Kidney (tissue), 14 donors: ENCODE data around the gene PTGES3. TPM values are rescaled to one million over a fixed set of nuclear protein-coding genes. Genes with fewer than 3 reads are reported as not detected.

Experiments
- DNase-seq, 5 donors: peaks; one replicate each; pipeline ENCODE4 v3.0.0-alpha.2; 2013 to 2020
- FAIRE-seq: peaks from 2 replicates; lab custom pipeline; 2012; peaks lifted over from hg19 to GRCh38; lab: Jason Lieb, UNC
- H3K27ac ChIP-seq, 2 donors: one replicate each; pipeline ENCODE4 v1.7.0; 2013; ENCODE audit warnings: low read depth in 2 of 2, low read length in 2 of 2, inconsistent platforms in 1 of 2
- H3K27me3 ChIP-seq: one replicate; pipeline ENCODE4 v1.7.1; 2013; ENCODE audit warnings: low read length, inconsistent platforms; ENCODE audit not compliant: control insufficient read depth, insufficient read depth
- H3K36me3 ChIP-seq, 3 donors: one replicate each; pipeline versions ENCODE4 v1.7.0 to v1.7.1; 2013; ENCODE audit warnings: low read length in 3 of 3, control low read depth in 1 of 3, inconsistent platforms in 1 of 3; ENCODE audit not compliant: insufficient read depth in 3 of 3, control insufficient read depth in 2 of 3
- H3K4me1 ChIP-seq, 3 donors: one replicate each; pipeline versions ENCODE4 v1.7.0 to v1.7.1; 2013; ENCODE audit warnings: low read length in 3 of 3, inconsistent platforms in 1 of 3, low read depth in 1 of 3; ENCODE audit not compliant: control insufficient read depth in 2 of 3, insufficient read depth in 2 of 3
- H3K4me3 ChIP-seq, 3 donors: one replicate each; pipeline versions ENCODE4 v1.7.0 to v1.8.1; 2013; ENCODE audit warnings: low read length in 3 of 3, control low read depth in 1 of 3, inconsistent platforms in 1 of 3
- H3K9ac ChIP-seq, 3 donors: one replicate each; pipeline versions ENCODE4 v1.7.0 to v1.7.1; 2013; ENCODE audit warnings: low read length in 3 of 3, control low read depth in 1 of 3, inconsistent platforms in 1 of 3
- H3K9me3 ChIP-seq, 3 donors: one replicate each; pipeline versions ENCODE4 v1.7.0 to v1.7.1; 2013; ENCODE audit warnings: low read length in 3 of 3, control low read depth in 1 of 3, inconsistent platforms in 1 of 3; ENCODE audit not compliant: control insufficient read depth in 2 of 3, insufficient read depth in 1 of 3
- CTCF ChIP-seq: IDR thresholded peaks from 3 replicates; pipeline ENCODE4 v1.5.1; 2012; ENCODE audit warnings: mild to moderate bottlenecking, moderate library complexity, borderline replicate concordance; ENCODE audit not compliant: insufficient read depth; ENCODE audit errors: extremely low read depth
- intact Hi-C: fragments of 100-400 bp; cut with DNase I; formaldehyde crosslinking; loops from one replicate; pipeline ENCODE4 v1.11.1; 2022
- polyA plus RNA-seq: library from polyadenylated mRNA; stranded (reverse); fragments of 350-450 nt; fragmentation: Illumina TruSeq; extraction: RNeasy Lipid Tissue Mini Kit (QIAGEN cat#74804); gene quantifications from one replicate; pipeline ENCODE4 v1.2.3, GENCODE V29; 2014; ENCODE audit warnings: low read depth, low replicate concordance; ENCODE audit not compliant: insufficient read depth
- total RNA-seq: library from RNA; stranded (reverse); fragmentation: NEBNext Ultra II Directional; extraction: Animal tissue kit (Norgen Biotek cat#: 25700); gene quantifications from one replicate; pipeline ENCODE4 v1.2.1, GENCODE V29; 2021
- donor health status: control.
- donor health status: control.
- donor health status: control.
- donor health status: control.
- donor health status: control.
- donor health status: DM: yes; HTN: yes; CAD: no.
- donor health status: Normal renal cell carcinoma (clear cell type).

The PTGES3 gene
- total and polyA plus RNA-seq, 2 donors from 2014 or later = 186 to 207 TPM

- Histone ChIP-seq H3K4me3 (no peak overlapping the region), H3K9ac (no peak overlapping the region), H3K27me3 (no peaks in the 10 kb centered on the region), H3K36me3 (no peaks in the 10 kb centered on the region), H3K4me1 (no peaks in the 10 kb centered on the region), H3K27ac (no peak overlapping the region), H3K9me3 (no peaks in the 10 kb centered on the region)
- intact Hi-C loops = no loop called here
- no peak for TF ChIP-seq CTCF
- DNase-seq (peak in 1 of 5 donors; percentile 6), FAIRE-seq (no peak)
These were observed 7.4 kb upstream of the PTGES3 start for GRCh38 chr12:56695327-56696101.

DNA sequence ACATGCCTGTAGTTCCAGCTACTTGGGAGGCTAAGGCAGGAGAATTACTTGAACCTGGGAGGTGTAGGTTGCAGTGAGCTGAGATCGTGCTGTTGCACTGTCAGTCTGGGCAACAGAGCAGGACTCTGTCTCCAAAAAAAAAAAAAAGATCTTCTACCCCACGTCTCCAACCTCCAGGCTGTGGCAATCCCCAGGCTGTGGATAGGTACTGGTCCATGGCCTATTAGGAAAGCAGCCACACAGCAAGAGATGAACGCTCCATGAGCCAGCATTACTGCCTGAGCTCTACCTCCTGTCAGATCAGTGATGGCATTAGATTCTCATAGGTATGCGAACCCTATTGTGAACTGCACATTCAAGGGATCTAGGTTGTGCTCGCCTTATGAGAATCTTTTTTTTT, 6.1 kb upstream of the PTGES3 start:
- Histone ChIP-seq H3K4me1 (no peaks in the 10 kb centered on the region), H3K27ac (no peak overlapping the region), H3K4me3 (no peak overlapping the region), H3K36me3 (no peaks in the 10 kb centered on the region), H3K9ac (no peak overlapping the region), H3K27me3 (no peaks in the 10 kb centered on the region), H3K9me3 (no peaks in the 10 kb centered on the region)
- intact Hi-C loops = no loop called here
- TF ChIP-seq CTCF = no peak
- DNase-seq = peak in 1 of 5 donors; percentile 6
- FAIRE-seq = no peak

GRCh38 chr12:56688846-56689109, 694 bp upstream of the PTGES3 start:
- Histone ChIP-seq H3K4me1 (no peaks in the 10 kb centered on the region), H3K27ac (peak overlapping the region; percentile 98 to 100), H3K9me3 (no peaks in the 10 kb centered on the region), H3K4me3 (peak overlapping the region; percentile 51 to 91 (median 75)), H3K27me3 (no peaks in the 10 kb centered on the region), H3K9ac (peak overlapping the region; percentile 51 to 97 (median 83)), H3K36me3 (no peaks in the 10 kb centered on the region)
- TF ChIP-seq CTCF = no peak
- FAIRE-seq = no peak
- DNase-seq = peak in 1 of 5 donors; percentile 77
- intact Hi-C loops = no loop called here
